Trophoblast cell (in vitro differentiated cells and primary cell): ENCODE data around the gene ALOX15.

Experiments used
- DNase-seq, 2 donors: peaks; one replicate each; pipeline ENCODE4 v3.0.0-alpha.2; 2016
- H2AFZ ChIP-seq: 2 replicates; pipeline ENCODE4 v1.6.1; 2013; ENCODE audit warnings: low read length, moderate library complexity, mild to moderate bottlenecking; ENCODE audit not compliant: insufficient read depth, poor library complexity
- H2AK5ac ChIP-seq: 2 replicates; pipeline ENCODE4 v1.6.1; 2013; ENCODE audit warnings: mild to moderate bottlenecking, low read length
- H2BK120ac ChIP-seq: 2 replicates; pipeline ENCODE4 v1.6.1; 2013; ENCODE audit warnings: low read length, mild to moderate bottlenecking, moderate library complexity; ENCODE audit not compliant: insufficient read depth, poor library complexity
- H2BK12ac ChIP-seq: 2 replicates; pipeline ENCODE4 v1.6.1; 2013; ENCODE audit warnings: mild to moderate bottlenecking, low read length, moderate library complexity
- H2BK5ac ChIP-seq: 2 replicates; pipeline ENCODE4 v1.6.1; 2013; ENCODE audit warnings: low read length, low read depth, moderate library complexity, mild to moderate bottlenecking; ENCODE audit not compliant: poor library complexity
- H3K14ac ChIP-seq: 2 replicates; pipeline ENCODE4 v1.6.1; 2013; ENCODE audit warnings: mild to moderate bottlenecking, low read length
- H3K18ac ChIP-seq: 2 replicates; pipeline ENCODE4 v1.6.1; 2013; ENCODE audit warnings: mild to moderate bottlenecking, low read length
- H3K23ac ChIP-seq: 2 replicates; pipeline ENCODE4 v1.6.1; 2013; ENCODE audit warnings: low read length
- H3K27ac ChIP-seq: 2 replicates; pipeline ENCODE4 v1.5.1; 2013; ENCODE audit warnings: low read depth, mild to moderate bottlenecking, inconsistent platforms, low read length, moderate library complexity
- H3K27me3 ChIP-seq: 2 replicates; pipeline ENCODE4 v1.6.1; 2013; ENCODE audit warnings: inconsistent platforms, mild to moderate bottlenecking, low read length, moderate library complexity; ENCODE audit not compliant: insufficient read depth
- H3K36me3 ChIP-seq, 2 experiments: 1 replicate in 1 of 2; 2 replicates in 1 of 2; pipeline ENCODE4 v1.6.1; 2013; ENCODE audit warnings: low read length in 2 of 2, mild to moderate bottlenecking in 2 of 2, moderate library complexity in 1 of 2; ENCODE audit not compliant: insufficient read depth in 2 of 2, control insufficient read depth in 1 of 2
- H3K4ac ChIP-seq: 2 replicates; pipeline ENCODE4 v1.6.1; 2013; ENCODE audit warnings: low read depth, mild to moderate bottlenecking, low read length, moderate library complexity
- H3K4me1 ChIP-seq, 2 experiments: 1 replicate in 1 of 2; 2 replicates in 1 of 2; pipeline ENCODE4 v1.6.1; 2013; ENCODE audit warnings: low read length in 2 of 2, mild to moderate bottlenecking in 2 of 2, moderate library complexity in 1 of 2; ENCODE audit not compliant: insufficient read depth in 2 of 2, control insufficient read depth in 1 of 2
- H3K4me2 ChIP-seq: 2 replicates; pipeline ENCODE4 v1.6.1; 2013; ENCODE audit warnings: inconsistent platforms, mild to moderate bottlenecking, low read length, moderate library complexity
- H3K4me3 ChIP-seq: 2 replicates; pipeline ENCODE4 v1.5.1; 2013; ENCODE audit warnings: mild to moderate bottlenecking, low read depth, low read length, inconsistent platforms
- H3K79me1 ChIP-seq: one replicate; pipeline ENCODE4 v1.6.1; 2013; ENCODE audit warnings: low read length
- H3K79me2 ChIP-seq: 2 replicates; pipeline ENCODE4 v1.6.1; 2013; ENCODE audit warnings: low read length, mild to moderate bottlenecking; ENCODE audit not compliant: control insufficient read depth, insufficient read depth, poor library complexity
- H3K9ac ChIP-seq: 2 replicates; pipeline ENCODE4 v1.6.1; 2013; ENCODE audit warnings: mild to moderate bottlenecking, low read length
- H3K9me3 ChIP-seq: 2 replicates; pipeline ENCODE4 v1.6.1; 2013; ENCODE audit warnings: low read depth, mild to moderate bottlenecking, control low read depth, inconsistent platforms, low read length; ENCODE audit not compliant: insufficient read depth
- H4K12ac ChIP-seq: 2 replicates; pipeline ENCODE4 v1.6.1; 2013; ENCODE audit warnings: low read depth, mild to moderate bottlenecking, low read length, moderate library complexity
- H4K8ac ChIP-seq: 2 replicates; pipeline ENCODE4 v1.6.1; 2013; ENCODE audit warnings: low read depth, mild to moderate bottlenecking, low read length, moderate library complexity
- H4K91ac ChIP-seq: one replicate; pipeline ENCODE4 v1.6.1; 2013; ENCODE audit warnings: low read depth, mild to moderate bottlenecking, low read length, moderate library complexity
- WGBS: extraction: QIAGEN DNeasy Blood & Tissue Kit; methylation state at CpG from one replicate; pipeline ENCODE4 v1.1.7; 2013; ENCODE audit warnings: missing lambda C conversion rate; ENCODE audit not compliant: insufficient read length, insufficient coverage; ENCODE audit errors: extremely low coverage; 5-methylcytosine and 5-hydroxymethylcytosine counted together

ALOX15 gene

DNA sequence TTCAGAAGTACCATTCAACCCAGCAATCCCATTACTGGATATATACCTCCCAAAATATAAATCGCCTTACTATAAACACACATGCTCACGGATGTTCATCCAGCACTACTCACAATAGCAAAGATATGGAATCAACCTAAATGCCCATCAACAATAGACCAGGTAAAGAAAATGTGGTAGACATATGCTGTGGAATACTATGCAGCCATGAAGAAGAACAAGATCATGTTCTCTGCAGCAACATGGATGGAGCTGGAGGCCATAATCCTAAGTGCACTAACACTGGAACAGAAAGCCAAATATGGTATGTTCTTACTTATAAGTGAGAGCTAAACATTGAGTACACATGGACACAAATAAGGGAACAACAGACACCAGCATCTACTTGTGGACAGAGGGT is 7.8 kb downstream of the ALOX15 start:
- Histone ChIP-seq H3K79me2 (no peaks in the 10 kb centered on the region), H2AK5ac (no peak overlapping the region), H4K91ac (no peak overlapping the region), H3K18ac (no peak overlapping the region), H3K23ac (no peak overlapping the region), H3K4me2 (no peak overlapping the region), H3K27ac (no peak overlapping the region), H2BK12ac (no peak overlapping the region), H3K4me3 (no peak overlapping the region), H3K4ac (no peak overlapping the region), H3K9ac (no peak overlapping the region), H3K4me1 (peaks cover 0 to 2% of the 10 kb centered on the region in 2 experiments), H3K27me3 (peaks cover 3% of the 10 kb centered on the region), H3K14ac (no peak overlapping the region), H4K12ac (no peak overlapping the region), H3K36me3 (no peaks in the 10 kb centered on the region), H2AFZ (no peak overlapping the region), H2BK120ac (no peak overlapping the region), H3K9me3 (peaks cover 3% of the 10 kb centered on the region), H2BK5ac (no peak overlapping the region), H4K8ac (no peak overlapping the region), H3K79me1 (no peaks in the 10 kb centered on the region)
- no CpG with 5 or more reads among the region's 2 CpGs for WGBS
- no peak for DNase-seq

DNA sequence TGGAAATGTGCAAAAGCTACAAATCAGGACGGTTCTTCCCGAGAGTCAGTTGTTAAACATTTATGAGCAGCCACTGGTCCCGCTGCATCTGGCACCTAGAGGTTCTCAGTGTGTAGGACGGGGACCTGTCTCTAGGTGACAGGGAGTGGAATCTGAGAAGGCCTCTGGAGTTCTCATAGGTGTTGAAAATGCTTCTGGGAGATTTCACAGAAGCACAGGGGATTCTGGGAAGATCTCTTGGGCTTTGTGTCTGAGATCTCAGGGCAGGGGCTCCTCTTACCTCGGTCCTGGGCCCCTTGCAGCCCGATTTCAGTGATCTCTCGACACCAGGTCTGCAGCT is 8.9 kb downstream of the ALOX15 start:
- Histone ChIP-seq H4K91ac (no peak overlapping the region), H3K14ac (no peak overlapping the region), H3K36me3 (no peaks in the 10 kb centered on the region), H4K8ac (no peak overlapping the region), H3K27me3 (peaks cover 3% of the 10 kb centered on the region), H2BK5ac (no peak overlapping the region), H2BK12ac (no peak overlapping the region), H3K4me1 (no peaks in the 10 kb centered on the region), H2BK120ac (no peak overlapping the region), H3K4me2 (no peak overlapping the region), H2AK5ac (no peak overlapping the region), H3K4ac (no peak overlapping the region), H4K12ac (no peak overlapping the region), H3K23ac (no peak overlapping the region), H3K79me1 (no peaks in the 10 kb centered on the region), H2AFZ (no peak overlapping the region), H3K9ac (no peak overlapping the region), H3K79me2 (no peaks in the 10 kb centered on the region), H3K9me3 (peaks cover 3% of the 10 kb centered on the region), H3K18ac (no peak overlapping the region), H3K4me3 (no peak overlapping the region), H3K27ac (no peak overlapping the region)
- no CpG with 5 or more reads among the region's 7 CpGs for WGBS
- DNase-seq = no peak

DNA sequence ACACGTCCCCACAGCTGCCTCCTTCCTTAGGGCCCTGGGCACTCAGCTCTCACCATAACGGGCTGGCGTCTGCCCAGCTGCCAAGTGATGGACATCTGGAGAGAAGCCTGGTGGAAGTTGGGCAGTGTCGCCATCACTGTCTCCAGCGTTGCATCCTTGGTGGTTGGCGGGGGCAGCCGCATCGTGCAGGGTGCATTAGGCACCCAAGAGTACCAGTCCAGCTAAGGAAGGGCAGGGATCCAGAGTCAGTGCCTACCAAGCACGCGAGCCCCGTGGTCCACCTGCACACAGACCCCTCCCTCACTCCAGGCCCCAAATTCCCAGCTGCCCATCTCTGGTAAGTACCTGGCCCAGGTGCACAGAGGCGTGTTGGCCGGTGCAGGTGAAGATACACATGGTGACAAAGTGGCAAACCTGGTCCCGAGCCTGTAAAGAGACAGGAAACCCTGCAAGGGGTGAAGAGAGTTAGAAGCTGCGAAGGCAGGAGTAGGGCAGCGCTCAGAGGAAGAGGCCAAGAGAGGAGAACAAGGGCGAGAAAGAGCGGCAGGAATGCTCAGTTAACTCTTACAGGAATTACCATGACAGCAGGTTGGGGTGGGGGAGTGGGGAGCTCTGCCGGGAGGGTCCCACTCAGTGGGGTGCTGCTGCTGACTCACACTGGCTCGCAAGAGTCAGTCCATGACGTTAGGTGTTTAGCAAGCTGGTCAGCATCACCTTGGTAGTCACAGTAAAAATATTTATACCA is 9.5 kb downstream of the ALOX15 start:
- H3K4ac ChIP-seq = no peak overlapping the region
- no peaks in the 10 kb centered on the region for H3K27me3 ChIP-seq
- H3K4me1 ChIP-seq = no peaks in the 10 kb centered on the region
- H3K27ac ChIP-seq = no peak overlapping the region
- no peak overlapping the region for H3K18ac ChIP-seq
- WGBS = no CpG with 5 or more reads among the region's 21 CpGs
- H2AFZ ChIP-seq = no peak overlapping the region
- H3K79me2 ChIP-seq = no peaks in the 10 kb centered on the region
- no peaks in the 10 kb centered on the region for H3K36me3 ChIP-seq
- no peak overlapping the region for H2AK5ac ChIP-seq
- H4K91ac ChIP-seq = no peak overlapping the region
- H4K12ac ChIP-seq = no peak overlapping the region
- DNase-seq = no peak
- no peak overlapping the region for H3K23ac ChIP-seq
- H2BK5ac ChIP-seq = no peak overlapping the region
- no peak overlapping the region for H2BK12ac ChIP-seq
- no peak overlapping the region for H3K4me2 ChIP-seq
- H3K4me3 ChIP-seq = no peak overlapping the region
- no peak overlapping the region for H3K14ac ChIP-seq
- H3K9ac ChIP-seq = no peak overlapping the region
- H3K79me1 ChIP-seq = no peaks in the 10 kb centered on the region
- H3K9me3 ChIP-seq = peaks cover 3% of the 10 kb centered on the region
- H2BK120ac ChIP-seq = no peak overlapping the region
- H4K8ac ChIP-seq = no peak overlapping the region

DNA sequence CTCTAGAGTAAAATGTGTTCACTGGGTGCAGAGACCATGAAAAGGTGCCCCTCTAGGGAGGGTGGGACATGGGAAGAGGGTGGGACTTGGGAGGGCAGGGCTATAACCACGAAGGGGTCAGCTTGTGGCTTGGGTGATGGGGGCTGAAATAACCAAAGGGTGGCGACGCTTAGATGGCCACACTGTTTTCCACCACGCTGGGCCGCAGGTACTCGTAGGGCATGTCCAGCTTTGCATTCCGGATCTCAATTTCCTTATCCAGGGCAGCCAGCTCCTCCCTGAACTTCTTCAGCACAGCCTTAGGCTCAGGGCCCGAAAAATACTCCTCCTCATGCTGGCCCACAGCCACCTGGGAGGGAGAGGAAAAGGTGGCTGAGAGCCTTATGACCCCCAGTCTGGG is 10.0 kb downstream of the ALOX15 start:
- Histone ChIP-seq H4K12ac (no peak overlapping the region), H3K4me2 (no peak overlapping the region), H4K8ac (no peak overlapping the region), H3K9ac (no peak overlapping the region), H2AK5ac (no peak overlapping the region), H3K4me1 (no peaks in the 10 kb centered on the region), H3K18ac (no peak overlapping the region), H4K91ac (no peak overlapping the region), H2BK12ac (no peak overlapping the region), H2BK120ac (no peak overlapping the region), H3K27me3 (no peaks in the 10 kb centered on the region), H3K4ac (no peak overlapping the region), H3K23ac (no peak overlapping the region), H3K27ac (no peak overlapping the region), H3K9me3 (peaks cover under 1% of the 10 kb centered on the region), H3K79me1 (no peaks in the 10 kb centered on the region), H3K79me2 (no peaks in the 10 kb centered on the region), H3K4me3 (no peak overlapping the region), H3K36me3 (no peaks in the 10 kb centered on the region), H2AFZ (no peak overlapping the region), H3K14ac (no peak overlapping the region), H2BK5ac (no peak overlapping the region)
- no peak for DNase-seq
- WGBS = no CpG with 5 or more reads among the region's 8 CpGs
